H9 (cell line): ENCODE measurements around the gene S100B. TPM values are rescaled to one million over a fixed set of nuclear protein-coding genes. Genes with fewer than 3 reads are reported as not detected.
A peak's percentile ranks its signal among the peaks of the same experiment; 100 is the strongest.

Experiments
- DNase-seq: peaks from one replicate; pipeline ENCODE4 v3.0.0-alpha.2; 2017
- H2AFZ ChIP-seq: one replicate; pipeline ENCODE4 v1.6.1; 2013; ENCODE audit warnings: mild to moderate bottlenecking, low read length, control low read depth, moderate library complexity
- H2AK5ac ChIP-seq: 2 replicates; pipeline ENCODE4 v1.6.1; 2013; ENCODE audit warnings: low read length, control low read depth, mixed read lengths; ENCODE audit not compliant: insufficient read length
- H2BK120ac ChIP-seq: one replicate; pipeline ENCODE4 v1.6.1; 2013; ENCODE audit warnings: low read depth, mild to moderate bottlenecking, low read length, control low read depth, inconsistent platforms; ENCODE audit not compliant: poor library complexity, severe bottlenecking
- H2BK12ac ChIP-seq: 2 replicates; pipeline ENCODE4 v1.6.1; 2013; ENCODE audit warnings: low read length, control low read depth, mixed read lengths, low read depth; ENCODE audit not compliant: insufficient read length
- H2BK15ac ChIP-seq: 2 replicates; pipeline ENCODE4 v1.6.1; 2013; ENCODE audit warnings: low read depth, low read length, control low read depth
- H2BK20ac ChIP-seq: one replicate; pipeline ENCODE4 v1.6.1; 2013; ENCODE audit warnings: low read depth, mild to moderate bottlenecking, low read length, control low read depth, inconsistent platforms; ENCODE audit not compliant: poor library complexity, severe bottlenecking
- H2BK5ac ChIP-seq: 2 replicates; pipeline ENCODE4 v1.6.1; 2013; ENCODE audit warnings: low read length, control low read depth, mixed read lengths; ENCODE audit not compliant: insufficient read length
- H3K14ac ChIP-seq: 2 replicates; pipeline ENCODE4 v1.6.1; 2013; ENCODE audit warnings: low read length, control low read depth; ENCODE audit not compliant: insufficient read depth
- H3K18ac ChIP-seq: 2 replicates; pipeline ENCODE4 v1.6.1; 2013; ENCODE audit warnings: low read depth, mild to moderate bottlenecking, mixed read lengths, low read length, control low read depth; ENCODE audit not compliant: insufficient read length
- H3K23ac ChIP-seq: 2 replicates; pipeline ENCODE4 v1.6.1; 2013; ENCODE audit warnings: low read length, control low read depth, mixed read lengths, low read depth; ENCODE audit not compliant: insufficient read length
- H3K23me2 ChIP-seq: 2 replicates; pipeline ENCODE4 v1.6.1; 2013; ENCODE audit warnings: low read depth, mild to moderate bottlenecking, mixed read lengths, low read length, control low read depth; ENCODE audit not compliant: insufficient read length, poor library complexity, severe bottlenecking
- H3K27ac ChIP-seq: 2 replicates; pipeline ENCODE4 v1.5.1; 2013; ENCODE audit warnings: low read length, control low read depth, mixed read lengths, low read depth; ENCODE audit not compliant: insufficient read length
- H3K27me3 ChIP-seq: 2 replicates; pipeline ENCODE4 v1.6.1; 2013; ENCODE audit warnings: low read length, control low read depth, inconsistent platforms; ENCODE audit not compliant: insufficient read depth
- H3K4ac ChIP-seq: 2 replicates; pipeline ENCODE4 v1.6.1; 2013; ENCODE audit warnings: low read depth, mild to moderate bottlenecking, control low read depth, inconsistent platforms, low read length, moderate library complexity
- H3K4me1 ChIP-seq: 2 replicates; pipeline ENCODE4 v1.6.1; 2013; ENCODE audit warnings: low read length, control low read depth, inconsistent platforms; ENCODE audit not compliant: insufficient read depth
- H3K4me2 ChIP-seq: 2 replicates; pipeline ENCODE4 v1.6.1; 2013; ENCODE audit warnings: low read length, control low read depth, mixed read lengths; ENCODE audit not compliant: insufficient read length, insufficient read depth
- H3K56ac ChIP-seq: 2 replicates; pipeline ENCODE4 v1.6.1; 2013; ENCODE audit warnings: low read depth, mild to moderate bottlenecking, mixed read lengths, low read length, control low read depth; ENCODE audit not compliant: insufficient read length
- H3K79me1 ChIP-seq: 2 replicates; pipeline ENCODE4 v1.6.1; 2013; ENCODE audit warnings: low read depth, mild to moderate bottlenecking, moderate library complexity, low read length, control low read depth, inconsistent platforms; ENCODE audit not compliant: insufficient read depth, poor library complexity, severe bottlenecking
- H3K79me2 ChIP-seq: 2 replicates; pipeline ENCODE4 v1.6.1; 2013; ENCODE audit warnings: low read length, control low read depth, inconsistent platforms; ENCODE audit not compliant: insufficient read depth
- H3K9ac ChIP-seq: 2 replicates; pipeline ENCODE4 v1.6.1; 2013; ENCODE audit warnings: low read length, control low read depth, mixed read lengths; ENCODE audit not compliant: insufficient read length; ENCODE audit errors: extremely low read depth
- H3K9me3 ChIP-seq: one replicate; pipeline ENCODE4 v1.6.1; 2013; ENCODE audit warnings: low read depth, low read length, inconsistent platforms; ENCODE audit not compliant: control insufficient read depth
- H3T11ph ChIP-seq: one replicate; pipeline ENCODE4 v1.6.1; 2013; ENCODE audit warnings: mild to moderate bottlenecking, low read length, control low read depth, inconsistent platforms
- H4K20me1 ChIP-seq: one replicate; pipeline ENCODE4 v1.6.1; 2013; ENCODE audit not compliant: control insufficient read depth, insufficient read length, insufficient read depth
- H4K5ac ChIP-seq: 2 replicates; pipeline ENCODE4 v1.6.1; 2013; ENCODE audit warnings: low read depth, mild to moderate bottlenecking, mixed read lengths, low read length, control low read depth; ENCODE audit not compliant: insufficient read length
- H4K8ac ChIP-seq: replicated peaks from 2 replicates; pipeline ENCODE4 v1.6.1; 2013; ENCODE audit warnings: low read length, control low read depth, mixed read lengths, low read depth; ENCODE audit not compliant: insufficient read length
- H4K91ac ChIP-seq: 2 replicates; pipeline ENCODE4 v1.6.1; 2013; ENCODE audit warnings: low read depth, mild to moderate bottlenecking, moderate library complexity, mixed read lengths, low read length, control low read depth; ENCODE audit not compliant: insufficient read length
- H3K27ac Mint-ChIP-seq, 3 experiments: 2 replicates in 2 of 3; 3 replicates in 1 of 3; pipeline ENCODE4 v1.8.0; 2020 to 2021; ENCODE audit warnings: mixed read lengths in 3 of 3, mild to moderate bottlenecking in 1 of 3, moderate library complexity in 1 of 3
- H3K27me3 Mint-ChIP-seq: 2 replicates; pipeline ENCODE4 v1.8.0; 2021; ENCODE audit warnings: low read depth, mild to moderate bottlenecking, moderate library complexity, mixed read lengths
- H3K36me3 Mint-ChIP-seq, 3 experiments: 2 replicates in 2 of 3; 3 replicates in 1 of 3; pipeline ENCODE4 v1.8.0; 2020 to 2021; ENCODE audit warnings: low read depth in 3 of 3, mixed read lengths in 3 of 3; ENCODE audit not compliant: insufficient read depth in 1 of 3
- H3K4me1 Mint-ChIP-seq, 2 experiments: 2 replicates each; pipeline ENCODE4 v1.8.0; 2020; ENCODE audit warnings: mixed read lengths in 2 of 2
- H3K4me3 Mint-ChIP-seq, 2 experiments: 2 replicates in 1 of 2; 3 replicates in 1 of 2; pipeline ENCODE4 v1.8.0; 2020 to 2021; ENCODE audit warnings: mild to moderate bottlenecking in 2 of 2, mixed read lengths in 2 of 2, moderate library complexity in 1 of 2
- H3K9me3 Mint-ChIP-seq, 2 experiments: 2 replicates in 1 of 2; 3 replicates in 1 of 2; pipeline ENCODE4 v1.8.0; 2020; ENCODE audit warnings: mild to moderate bottlenecking in 2 of 2, mixed read lengths in 2 of 2, moderate library complexity in 1 of 2
- WGBS: extraction: QIAGEN DNeasy Blood & Tissue Kit; methylation state at CpG from one replicate; pipeline ENCODE4 v1.1.7; 2013; ENCODE audit warnings: missing lambda C conversion rate, low lambda C conversion rate, mixed read lengths; ENCODE audit not compliant: insufficient read length; ENCODE audit errors: extremely low coverage; 5-methylcytosine and 5-hydroxymethylcytosine counted together
- total RNA-seq: library from RNA; stranded (reverse); gene quantifications from 2 replicates; pipeline ENCODE4 v1.2.1, GENCODE V29; 2021
- TF ChIP-seq, protein P1 (sequence below): fragments of 200-600 bp; sonication (generic); conservative IDR thresholded peaks from 3 replicates; pipeline ENCODE4 v1.8.0; 2021; ENCODE audit warnings: antibody characterized with exemption, mild to moderate bottlenecking

Gene S100B
- total RNA-seq, 1 experiment from 2014 or later, result 0.26 TPM

DNA sequence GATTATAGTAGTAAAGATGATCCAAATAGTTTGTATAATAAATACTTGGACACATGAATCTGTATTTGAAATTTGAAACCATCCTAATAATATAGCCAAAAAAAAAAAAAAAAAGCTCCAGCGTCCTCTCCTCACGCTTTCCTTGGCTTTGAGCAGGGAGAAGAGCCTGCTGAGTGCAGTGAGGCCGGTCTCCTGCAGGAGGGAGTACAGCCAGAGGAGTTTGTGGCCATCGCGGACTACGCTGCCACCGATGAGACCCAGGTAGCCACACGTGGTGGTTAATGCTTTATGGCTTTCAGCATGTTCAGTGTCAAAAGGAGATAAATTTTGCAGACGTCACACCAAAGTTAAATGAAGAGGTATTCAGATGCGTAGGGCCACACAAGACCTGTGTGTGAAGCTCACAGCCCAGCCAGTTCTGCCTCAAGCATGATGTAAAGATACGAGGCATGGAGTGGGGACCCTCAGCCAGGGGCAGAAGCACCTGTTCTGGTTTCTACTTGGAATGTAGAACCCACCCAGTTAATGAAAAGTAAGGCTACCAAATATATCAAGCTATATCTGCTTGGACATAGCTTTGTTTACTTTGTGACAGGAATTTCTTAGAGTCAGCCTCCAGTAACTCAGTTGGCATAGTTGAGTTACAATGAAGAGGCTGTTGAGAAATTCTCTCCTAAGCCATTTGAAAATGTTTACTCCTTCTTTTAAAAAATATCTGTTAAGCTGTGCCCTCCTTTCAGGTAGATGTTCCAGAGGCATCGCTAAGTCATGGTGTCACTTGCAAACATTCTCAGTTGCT is 38.7 kb upstream of the S100B start:
- Histone ChIP-seq H4K91ac (no peak overlapping the region), H3K4ac (no peak overlapping the region), H2BK12ac (no peak overlapping the region), H3T11ph (no peak overlapping the region), H4K20me1 (no peaks in the 10 kb centered on the region), H3K79me1 (no peaks in the 10 kb centered on the region), H2BK120ac (no peak overlapping the region), H3K4me2 (no peak overlapping the region), H3K23me2 (no peaks in the 10 kb centered on the region), H3K18ac (no peak overlapping the region), H3K4me1 (no peaks in the 10 kb centered on the region), H4K8ac (no peak overlapping the region), H3K14ac (no peak overlapping the region), H2BK15ac (no peak overlapping the region), H3K27ac (no peak overlapping the region), H4K5ac (no peak overlapping the region), H2BK5ac (no peak overlapping the region), H2AFZ (no peak overlapping the region), H2AK5ac (no peak overlapping the region), H3K27me3 (no peaks in the 10 kb centered on the region), H3K79me2 (no peaks in the 10 kb centered on the region), H3K9me3 (no peaks in the 10 kb centered on the region), H3K56ac (no peak overlapping the region), H3K9ac (no peak overlapping the region), H3K23ac (no peak overlapping the region), H2BK20ac (no peak overlapping the region)
- H3K4me1 Mint-ChIP-seq, result no peaks in the 10 kb centered on the region
- H3K9me3 Mint-ChIP-seq, result no peaks in the 10 kb centered on the region
- H3K36me3 Mint-ChIP-seq, result peaks cover 30 to 78% (median 68%) of the 10 kb centered on the region in 3 experiments
- no CpG with 5 or more reads among the region's 12 CpGs for WGBS
- no peak overlapping the region for H3K4me3 Mint-ChIP-seq
- DNase-seq, result no peak
- no peaks in the 10 kb centered on the region for H3K27me3 Mint-ChIP-seq
- H3K27ac Mint-ChIP-seq, result no peak overlapping the region
- TF ChIP-seq, protein P1, sequence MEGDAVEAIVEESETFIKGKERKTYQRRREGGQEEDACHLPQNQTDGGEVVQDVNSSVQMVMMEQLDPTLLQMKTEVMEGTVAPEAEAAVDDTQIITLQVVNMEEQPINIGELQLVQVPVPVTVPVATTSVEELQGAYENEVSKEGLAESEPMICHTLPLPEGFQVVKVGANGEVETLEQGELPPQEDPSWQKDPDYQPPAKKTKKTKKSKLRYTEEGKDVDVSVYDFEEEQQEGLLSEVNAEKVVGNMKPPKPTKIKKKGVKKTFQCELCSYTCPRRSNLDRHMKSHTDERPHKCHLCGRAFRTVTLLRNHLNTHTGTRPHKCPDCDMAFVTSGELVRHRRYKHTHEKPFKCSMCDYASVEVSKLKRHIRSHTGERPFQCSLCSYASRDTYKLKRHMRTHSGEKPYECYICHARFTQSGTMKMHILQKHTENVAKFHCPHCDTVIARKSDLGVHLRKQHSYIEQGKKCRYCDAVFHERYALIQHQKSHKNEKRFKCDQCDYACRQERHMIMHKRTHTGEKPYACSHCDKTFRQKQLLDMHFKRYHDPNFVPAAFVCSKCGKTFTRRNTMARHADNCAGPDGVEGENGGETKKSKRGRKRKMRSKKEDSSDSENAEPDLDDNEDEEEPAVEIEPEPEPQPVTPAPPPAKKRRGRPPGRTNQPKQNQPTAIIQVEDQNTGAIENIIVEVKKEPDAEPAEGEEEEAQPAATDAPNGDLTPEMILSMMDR, result 0 out of 3 replicates have a peak, but pooled peaks have one; percentile 10
